Hematopoietic multipotent progenitor cell (in vitro differentiated cells): ENCODE data around the gene CYP51A1. TPM values are rescaled to one million over a fixed set of nuclear protein-coding genes. Genes with fewer than 3 reads are reported as not detected.
"Not testable (repeated sequence)": the region's sequence is repeated elsewhere in the genome, so short reads cannot be mapped to it uniquely, and the experiment has no call there.

ENCODE experiments used
- DNase-seq, 3 donors: peaks; one replicate each; pipeline ENCODE4 v3.0.0-alpha.2; 2011 to 2015; ENCODE audit warnings: low read depth in 2 of 3, low spot score in 2 of 3
- total RNA-seq: library from RNA; depleted of rRNA; stranded (reverse); fragments of >200 nt; gene quantifications from one replicate; pipeline ENCODE4 v1.2.3, GENCODE V29; 2012

Gene CYP51A1
- total RNA-seq, 1 donor: 38.8 TPM

GRCh38 chr7:92131764-92132330 is 2.4 kb downstream of the CYP51A1 start:
- no peak for DNase-seq

- DNase-seq: no peak
Observed at GRCh38 chr7:92131093-92131492, 3.2 kb downstream of the CYP51A1 start.

GRCh38 chr7:92121681-92122080 is 12.6 kb downstream of the CYP51A1 start:
- DNase-seq: no peak

GRCh38 chr7:92119213-92119759 is 15.0 kb downstream of the CYP51A1 start:
- DNase-seq: no peak

- DNase-seq: no peak
Observed at GRCh38 chr7:92116949-92117348, 17.3 kb downstream of the CYP51A1 start.

- no peak for DNase-seq
Observed at GRCh38 chr7:92115821-92116220, 18.5 kb downstream of the CYP51A1 start.

GRCh38 chr7:92110857-92111256 is 23.4 kb downstream of the CYP51A1 start:
- DNase-seq: no peak

- DNase-seq: no peak
Observed at GRCh38 chr7:92108821-92109220, 25.5 kb downstream of the CYP51A1 start.

GRCh38 chr7:92102862-92103261 is 31.4 kb downstream of the CYP51A1 start:
- not testable (repeated sequence) for DNase-seq

GRCh38 chr7:92100534-92100933 is 33.7 kb downstream of the CYP51A1 start:
- no peak for DNase-seq

GRCh38 chr7:92095380-92095779 is 38.9 kb downstream of the CYP51A1 start:
- DNase-seq: no peak

GRCh38 chr7:92092210-92092609 is 42.1 kb downstream of the CYP51A1 start:
- DNase-seq: no peak

- no peak for DNase-seq
Observed at GRCh38 chr7:92088266-92088665, 46.0 kb downstream of the CYP51A1 start.

GRCh38 chr7:92083922-92084321 is 50.4 kb downstream of the CYP51A1 start:
- not testable (repeated sequence) for DNase-seq

GRCh38 chr7:92076509-92076908 is 57.8 kb downstream of the CYP51A1 start:
- DNase-seq: no peak

GRCh38 chr7:92075455-92076158 is 58.7 kb downstream of the CYP51A1 start:
- no peak for DNase-seq

GRCh38 chr7:92072708-92073107 is 61.6 kb downstream of the CYP51A1 start:
- no peak for DNase-seq

- no peak for DNase-seq
Observed at GRCh38 chr7:92072121-92072520, 62.2 kb downstream of the CYP51A1 start.

- DNase-seq: no peak
Observed at GRCh38 chr7:92071032-92071431, 63.2 kb downstream of the CYP51A1 start.

- no peak for DNase-seq
Observed at GRCh38 chr7:92064438-92065029, 69.7 kb downstream of the CYP51A1 start.
